Kidney epithelial cell (primary cell): ENCODE results near the gene VEPH1. TPM values are rescaled to one million over a fixed set of nuclear protein-coding genes. Genes with fewer than 3 reads are reported as not detected.
"Not testable (repeated sequence)": the region's sequence is repeated elsewhere in the genome, so short reads cannot be mapped to it uniquely, and the experiment has no call there.

Experiments used
- DNase-seq: peaks from one replicate; pipeline ENCODE4 v3.0.0-alpha.2; 2010; ENCODE audit warnings: low read depth
- H3K27me3 ChIP-seq: 2 replicates; pipeline ENCODE4 v1.6.0; 2011; ENCODE audit warnings: low read length; ENCODE audit not compliant: control insufficient read depth, insufficient read depth
- H3K36me3 ChIP-seq: 2 replicates; pipeline ENCODE4 v1.5.1; 2011; ENCODE audit warnings: low read length; ENCODE audit not compliant: control insufficient read depth, insufficient read depth
- H3K4me3 ChIP-seq: 2 replicates; pipeline ENCODE4 v1.5.1; 2011; ENCODE audit warnings: low read depth, mild to moderate bottlenecking, control low read depth, low read length
- total RNA-seq: library from RNA; depleted of rRNA; stranded (reverse); fragments of >200 nt; gene quantifications from 2 replicates; pipeline ENCODE4 v1.2.3, GENCODE V29; 2015
- TF ChIP-seq, protein P1 (sequence below): IDR thresholded peaks from 2 replicates; pipeline ENCODE4 v1.5.1; 2011; ENCODE audit warnings: mild to moderate bottlenecking, moderate library complexity, low read length, control low read depth, inconsistent platforms; ENCODE audit not compliant: insufficient read depth, poor library complexity, severe bottlenecking

The VEPH1 gene
- total RNA-seq, 1 donor from 2014 or later, result 26.0 TPM

DNA sequence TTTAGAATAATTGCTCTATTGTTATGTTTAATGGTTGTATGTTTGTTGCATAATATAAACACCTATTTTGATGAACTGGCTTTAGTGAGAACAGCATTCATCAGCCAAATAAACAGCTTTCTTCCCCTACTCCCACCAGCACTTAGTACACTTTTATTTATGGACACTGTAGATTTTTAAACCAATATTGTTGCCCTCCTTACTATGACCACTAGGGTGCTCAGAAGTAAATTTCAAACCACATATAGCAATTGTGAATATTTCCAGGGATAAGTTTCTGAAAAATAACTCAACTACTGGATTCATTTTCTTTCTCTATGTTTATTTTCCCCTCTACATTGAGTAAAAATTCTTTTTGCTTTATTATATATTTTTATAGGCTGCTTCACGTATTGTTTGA, 151.2 kb downstream of the VEPH1 start:
- TF ChIP-seq, protein P1, sequence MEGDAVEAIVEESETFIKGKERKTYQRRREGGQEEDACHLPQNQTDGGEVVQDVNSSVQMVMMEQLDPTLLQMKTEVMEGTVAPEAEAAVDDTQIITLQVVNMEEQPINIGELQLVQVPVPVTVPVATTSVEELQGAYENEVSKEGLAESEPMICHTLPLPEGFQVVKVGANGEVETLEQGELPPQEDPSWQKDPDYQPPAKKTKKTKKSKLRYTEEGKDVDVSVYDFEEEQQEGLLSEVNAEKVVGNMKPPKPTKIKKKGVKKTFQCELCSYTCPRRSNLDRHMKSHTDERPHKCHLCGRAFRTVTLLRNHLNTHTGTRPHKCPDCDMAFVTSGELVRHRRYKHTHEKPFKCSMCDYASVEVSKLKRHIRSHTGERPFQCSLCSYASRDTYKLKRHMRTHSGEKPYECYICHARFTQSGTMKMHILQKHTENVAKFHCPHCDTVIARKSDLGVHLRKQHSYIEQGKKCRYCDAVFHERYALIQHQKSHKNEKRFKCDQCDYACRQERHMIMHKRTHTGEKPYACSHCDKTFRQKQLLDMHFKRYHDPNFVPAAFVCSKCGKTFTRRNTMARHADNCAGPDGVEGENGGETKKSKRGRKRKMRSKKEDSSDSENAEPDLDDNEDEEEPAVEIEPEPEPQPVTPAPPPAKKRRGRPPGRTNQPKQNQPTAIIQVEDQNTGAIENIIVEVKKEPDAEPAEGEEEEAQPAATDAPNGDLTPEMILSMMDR, result peak; percentile 4
- no peak overlapping the region for H3K4me3 ChIP-seq
- no peaks in the 10 kb centered on the region for H3K27me3 ChIP-seq
- DNase-seq, result no peak
- H3K36me3 ChIP-seq, result no peaks in the 10 kb centered on the region

- not testable (repeated sequence) for H3K27me3 ChIP-seq, DNase-seq, H3K4me3 ChIP-seq, H3K36me3 ChIP-seq
Measured at GRCh38 chr3:157350651-157351050, 152.6 kb downstream of the VEPH1 start.

- H3K4me3 ChIP-seq, H3K36me3 ChIP-seq, H3K27me3 ChIP-seq, DNase-seq: not testable (repeated sequence)
Measured at GRCh38 chr3:157348304-157349075, 154.7 kb downstream of the VEPH1 start.

GRCh38 chr3:157347577-157348303, 155.5 kb downstream of the VEPH1 start:
- DNase-seq, result no peak
- Histone ChIP-seq H3K4me3 (no peak overlapping the region), H3K27me3 (no peaks in the 10 kb centered on the region), H3K36me3 (no peaks in the 10 kb centered on the region)
- TF ChIP-seq, protein P1, result peak; percentile 43

- no peak overlapping the region for H3K4me3 ChIP-seq
- no peaks in the 10 kb centered on the region for H3K27me3 ChIP-seq
- H3K36me3 ChIP-seq, result no peaks in the 10 kb centered on the region
- TF ChIP-seq, protein P1, result no peak
- DNase-seq, result no peak
Measured at GRCh38 chr3:157336252-157337009, 166.8 kb downstream of the VEPH1 start.

DNA sequence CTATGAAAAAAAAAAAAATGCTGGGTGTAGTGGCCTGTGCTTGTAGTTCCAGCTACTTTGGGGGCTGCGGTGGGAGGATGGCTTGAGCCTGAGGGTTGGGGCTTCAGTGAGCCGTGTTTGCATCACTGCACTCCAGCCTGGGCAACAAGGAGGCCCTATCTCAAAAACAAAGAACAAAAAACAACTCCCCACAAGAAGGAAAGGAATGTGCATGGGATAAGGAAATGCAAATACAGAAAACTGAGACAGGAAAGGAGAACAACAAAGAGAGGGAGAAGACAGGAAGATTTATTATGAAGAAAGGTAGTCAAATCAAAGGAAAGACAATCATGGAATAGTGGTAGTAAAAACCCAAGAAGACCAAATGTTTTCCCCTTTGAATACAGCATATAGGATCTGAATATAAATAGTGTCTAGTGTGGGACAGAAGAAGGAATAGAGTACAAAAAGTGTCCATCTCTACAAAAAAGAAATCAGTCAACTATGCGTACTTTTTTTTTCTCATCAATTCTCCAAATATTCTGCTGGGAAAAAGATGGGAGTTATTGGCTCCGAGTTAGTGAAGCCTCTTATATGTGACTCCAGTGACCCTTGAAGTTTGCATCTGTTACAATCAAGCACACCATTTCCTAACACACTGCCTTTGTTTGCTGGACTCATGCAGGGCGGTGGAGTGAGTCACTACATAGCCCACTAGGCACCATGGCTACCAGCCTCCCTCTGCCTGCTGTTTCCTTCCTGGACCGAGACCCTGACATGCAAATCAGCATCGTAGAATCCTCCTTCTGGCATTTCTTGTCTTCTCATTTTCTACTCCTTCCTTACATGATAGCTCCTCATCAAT, 167.8 kb downstream of the VEPH1 start:
- DNase-seq, result peak; percentile 75
- TF ChIP-seq, protein P1, result no peak
- no peak overlapping the region for H3K4me3 ChIP-seq

More for the DNA sequence above, 167.8 kb downstream of the VEPH1 start:
- Histone ChIP-seq H3K36me3 (no peaks in the 10 kb centered on the region), H3K27me3 (no peaks in the 10 kb centered on the region)
